OCI-LY1 (cell line): Measurements from ENCODE around the gene HOXA3.

ENCODE experiments used
- EZH2 ChIP-seq: fragments of 200-600 bp; sonication (generic), shearing (Covaris generic); IDR thresholded peaks from 2 replicates; pipeline ENCODE4 v1.8.0; 2017; ENCODE audit warnings: borderline replicate concordance, mixed run types, mild to moderate bottlenecking, antibody characterized with exemption, low read length, moderate library complexity, mixed read lengths
- TF ChIP-seq, protein P1 (sequence below): fragments of 200-600 bp; sonication (generic), shearing (Covaris generic); IDR thresholded peaks from 2 replicates; pipeline ENCODE4 v1.5.1; 2017; ENCODE audit warnings: mild to moderate bottlenecking, antibody characterized with exemption, low read length, moderate library complexity, mixed read lengths

DNA sequence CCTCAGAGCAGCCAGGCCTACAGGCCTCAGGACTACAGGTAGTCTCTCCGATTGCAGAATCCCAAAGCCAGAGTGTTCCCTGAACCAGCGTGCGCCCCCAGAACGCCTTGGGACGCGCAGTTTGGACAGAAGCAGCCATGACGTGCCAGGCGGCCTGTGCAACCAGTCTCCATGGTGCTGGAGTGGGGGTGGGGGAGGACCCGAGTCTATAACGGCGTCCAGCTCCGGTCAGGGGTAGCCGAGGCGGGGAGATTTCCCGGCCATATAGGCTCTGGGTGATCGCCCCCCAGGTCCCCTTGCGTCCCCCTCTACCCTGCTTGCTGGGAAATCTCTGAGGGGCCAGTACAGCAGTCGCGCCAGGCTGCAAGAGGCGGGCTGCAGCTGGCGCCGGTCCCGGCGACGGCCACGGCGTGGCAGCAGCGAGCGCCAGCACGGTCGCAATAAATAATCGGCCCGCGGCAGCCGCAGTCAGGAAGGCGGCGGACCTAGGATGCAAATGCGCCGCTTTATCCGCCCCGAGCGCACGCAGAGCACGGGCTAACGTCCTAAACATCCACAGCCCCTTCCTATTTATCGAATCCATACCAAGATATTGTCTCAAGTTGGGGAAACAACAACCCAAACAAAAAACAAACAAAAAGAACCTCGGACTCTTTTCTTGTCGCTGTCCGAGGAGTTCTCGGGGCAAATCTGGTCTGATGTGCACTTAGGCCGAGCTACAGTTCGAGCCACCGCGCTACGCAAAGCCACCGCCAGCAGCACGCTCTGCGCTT is 1.6 kb downstream of the HOXA3 start:
- TF ChIP-seq, protein P1, sequence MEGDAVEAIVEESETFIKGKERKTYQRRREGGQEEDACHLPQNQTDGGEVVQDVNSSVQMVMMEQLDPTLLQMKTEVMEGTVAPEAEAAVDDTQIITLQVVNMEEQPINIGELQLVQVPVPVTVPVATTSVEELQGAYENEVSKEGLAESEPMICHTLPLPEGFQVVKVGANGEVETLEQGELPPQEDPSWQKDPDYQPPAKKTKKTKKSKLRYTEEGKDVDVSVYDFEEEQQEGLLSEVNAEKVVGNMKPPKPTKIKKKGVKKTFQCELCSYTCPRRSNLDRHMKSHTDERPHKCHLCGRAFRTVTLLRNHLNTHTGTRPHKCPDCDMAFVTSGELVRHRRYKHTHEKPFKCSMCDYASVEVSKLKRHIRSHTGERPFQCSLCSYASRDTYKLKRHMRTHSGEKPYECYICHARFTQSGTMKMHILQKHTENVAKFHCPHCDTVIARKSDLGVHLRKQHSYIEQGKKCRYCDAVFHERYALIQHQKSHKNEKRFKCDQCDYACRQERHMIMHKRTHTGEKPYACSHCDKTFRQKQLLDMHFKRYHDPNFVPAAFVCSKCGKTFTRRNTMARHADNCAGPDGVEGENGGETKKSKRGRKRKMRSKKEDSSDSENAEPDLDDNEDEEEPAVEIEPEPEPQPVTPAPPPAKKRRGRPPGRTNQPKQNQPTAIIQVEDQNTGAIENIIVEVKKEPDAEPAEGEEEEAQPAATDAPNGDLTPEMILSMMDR, result peak; percentile 96
- TF ChIP-seq EZH2, result no peak
